Astrocyte (in vitro differentiated cells and primary cell): ENCODE results near the gene ETS1. TPM values are rescaled to one million over a fixed set of nuclear protein-coding genes. Genes with fewer than 3 reads are reported as not detected.

ENCODE experiments used
- DNase-seq: peaks from one replicate; pipeline ENCODE4 v3.0.0-alpha.2; 2010; ENCODE audit warnings: low read depth
- FAIRE-seq: peaks from 2 replicates; lab custom pipeline; 2011; peaks lifted over from hg19 to GRCh38; lab: Jason Lieb, UNC
- H2AFZ ChIP-seq: 2 replicates; pipeline ENCODE4 v1.6.0; 2012; ENCODE audit warnings: low read depth, low read length, inconsistent platforms
- H3K27ac ChIP-seq: 2 replicates; pipeline ENCODE4 v1.5.1; 2011; ENCODE audit warnings: low read depth, low read length, inconsistent platforms
- H3K27me3 ChIP-seq: 2 replicates; pipeline ENCODE4 v1.6.0; 2011; ENCODE audit warnings: low read length, inconsistent platforms; ENCODE audit not compliant: insufficient read depth
- H3K36me3 ChIP-seq: 2 replicates; pipeline ENCODE4 v1.5.1; 2011; ENCODE audit warnings: low read length, inconsistent platforms; ENCODE audit not compliant: insufficient read depth
- H3K4me1 ChIP-seq: 2 replicates; pipeline ENCODE4 v1.5.1; 2011; ENCODE audit warnings: low read length, inconsistent platforms; ENCODE audit not compliant: insufficient read depth
- H3K4me2 ChIP-seq: 2 replicates; pipeline ENCODE4 v1.6.0; 2012; ENCODE audit warnings: low read length, inconsistent platforms
- H3K4me3 ChIP-seq: 2 replicates; pipeline ENCODE4 v1.5.1; 2011; ENCODE audit warnings: low read depth, mild to moderate bottlenecking, low read length, inconsistent platforms; ENCODE audit not compliant: insufficient read depth
- H3K79me2 ChIP-seq: 2 replicates; pipeline ENCODE4 v1.6.0; 2012; ENCODE audit warnings: mild to moderate bottlenecking, low read length, inconsistent platforms; ENCODE audit not compliant: insufficient read depth
- H3K9ac ChIP-seq: 2 replicates; pipeline ENCODE4 v1.6.0; 2012; ENCODE audit warnings: mild to moderate bottlenecking, low read length, inconsistent platforms
- H3K9me3 ChIP-seq: 2 replicates; pipeline ENCODE4 v1.5.1; 2012; ENCODE audit warnings: low read depth, mild to moderate bottlenecking, low read length, inconsistent platforms; ENCODE audit not compliant: insufficient read depth
- H4K20me1 ChIP-seq: 2 replicates; pipeline ENCODE4 v1.6.0; 2012; ENCODE audit warnings: low read length, inconsistent platforms; ENCODE audit not compliant: insufficient read depth
- H3K27ac Mint-ChIP-seq: one replicate; pipeline ENCODE4 v1.8.0; 2021; ENCODE audit warnings: mild to moderate bottlenecking, mixed read lengths; ENCODE audit not compliant: unreplicated experiment
- H3K27me3 Mint-ChIP-seq: one replicate; pipeline ENCODE4 v1.8.0; 2021; ENCODE audit warnings: low read depth, mixed read lengths; ENCODE audit not compliant: unreplicated experiment
- H3K36me3 Mint-ChIP-seq: one replicate; pipeline ENCODE4 v1.8.0; 2021; ENCODE audit warnings: low read depth, mixed read lengths; ENCODE audit not compliant: unreplicated experiment
- H3K4me1 Mint-ChIP-seq: one replicate; pipeline ENCODE4 v1.8.0; 2021; ENCODE audit warnings: low read depth, mixed read lengths; ENCODE audit not compliant: unreplicated experiment
- H3K4me3 Mint-ChIP-seq: one replicate; pipeline ENCODE4 v1.8.0; 2021; ENCODE audit warnings: mild to moderate bottlenecking, moderate library complexity, mixed read lengths; ENCODE audit not compliant: unreplicated experiment
- H3K9me3 Mint-ChIP-seq: one replicate; pipeline ENCODE4 v1.8.0; 2021; ENCODE audit warnings: mild to moderate bottlenecking, mixed read lengths; ENCODE audit not compliant: unreplicated experiment
- CTCF ChIP-seq: IDR thresholded peaks from 2 replicates; pipeline ENCODE4 v1.5.1; 2011; ENCODE audit warnings: low read depth, mild to moderate bottlenecking, inconsistent platforms, low read length, moderate library complexity; ENCODE audit not compliant: insufficient read depth
- EZH2 ChIP-seq: IDR thresholded peaks from 2 replicates; pipeline ENCODE4 v1.6.1; 2012; ENCODE audit warnings: mild to moderate bottlenecking, low read length, inconsistent platforms; ENCODE audit not compliant: insufficient read depth
- total RNA-seq: library from RNA; stranded (reverse); gene quantifications from 2 replicates; pipeline ENCODE4 v1.2.1, GENCODE V29; 2021

Gene ETS1
- total RNA-seq, 1 donor from 2014 or later = 107 TPM

- Mint-ChIP-seq H3K36me3 (peaks cover 32% of the 10 kb centered on the region), H3K4me1 (peaks cover 78% of the 10 kb centered on the region), H3K4me3 (peak overlapping the region; percentile 17), H3K27me3 (no peaks in the 10 kb centered on the region), H3K27ac (peak overlapping the region; percentile 99), H3K9me3 (no peaks in the 10 kb centered on the region)
- Histone ChIP-seq H3K27ac (peak overlapping the region; percentile 99), H3K4me3 (no peak overlapping the region), H3K79me2 (peaks cover 87% of the 10 kb centered on the region), H3K9ac (peak overlapping the region; percentile 87), H3K4me1 (peaks cover 66% of the 10 kb centered on the region), H3K27me3 (no peaks in the 10 kb centered on the region), H4K20me1 (peaks cover 9% of the 10 kb centered on the region), H3K36me3 (peaks cover 25% of the 10 kb centered on the region), H2AFZ (no peak overlapping the region), H3K9me3 (no peaks in the 10 kb centered on the region), H3K4me2 (peak overlapping the region; percentile 66)
- DNase-seq = peak; percentile 100
- TF ChIP-seq EZH2 = no peak
- no peak for TF ChIP-seq CTCF
- peak; percentile 100 for FAIRE-seq
These were observed 119.7 kb downstream of the ETS1 start for GRCh38 chr11:128467610-128468041.

- Mint-ChIP-seq H3K9me3 (no peaks in the 10 kb centered on the region), H3K4me1 (peaks cover 73% of the 10 kb centered on the region), H3K4me3 (no peak overlapping the region), H3K27me3 (no peaks in the 10 kb centered on the region), H3K27ac (peak overlapping the region; percentile 99), H3K36me3 (peaks cover 30% of the 10 kb centered on the region)
- peaks cover 7% of the 10 kb centered on the region for H4K20me1 ChIP-seq
- TF ChIP-seq EZH2 (no peak), CTCF (no peak)
- H3K9me3 ChIP-seq = no peaks in the 10 kb centered on the region
- DNase-seq (no peak), FAIRE-seq (no peak)
- peak overlapping the region; percentile 66 for H3K4me2 ChIP-seq
- H3K27ac ChIP-seq = peak overlapping the region; percentile 99
- peaks cover 87% of the 10 kb centered on the region for H3K79me2 ChIP-seq
- peak overlapping the region; percentile 77 for H3K9ac ChIP-seq
- H3K4me3 ChIP-seq = no peak overlapping the region
- H2AFZ ChIP-seq = no peak overlapping the region
- peaks cover 29% of the 10 kb centered on the region for H3K36me3 ChIP-seq
- no peaks in the 10 kb centered on the region for H3K27me3 ChIP-seq
- peaks cover 62% of the 10 kb centered on the region for H3K4me1 ChIP-seq
These were observed 120.3 kb downstream of the ETS1 start for GRCh38 chr11:128467041-128467440.

GRCh38 chr11:128465946-128466705, 121.2 kb downstream of the ETS1 start:
- peaks cover 30% of the 10 kb centered on the region for H3K36me3 ChIP-seq
- H3K36me3 Mint-ChIP-seq = peaks cover 26% of the 10 kb centered on the region
- FAIRE-seq (no peak), DNase-seq (no peak)
- H3K4me2 ChIP-seq = no peak overlapping the region
- no peaks in the 10 kb centered on the region for H3K27me3 ChIP-seq
- peaks cover 64% of the 10 kb centered on the region for H3K4me1 Mint-ChIP-seq
- H2AFZ ChIP-seq = no peak overlapping the region
- peak overlapping the region; percentile 77 for H3K9ac ChIP-seq
- H4K20me1 ChIP-seq = peaks cover 3% of the 10 kb centered on the region
- H3K4me3 ChIP-seq = no peak overlapping the region
- H3K9me3 ChIP-seq = no peaks in the 10 kb centered on the region
- no peaks in the 10 kb centered on the region for H3K9me3 Mint-ChIP-seq
- H3K79me2 ChIP-seq = peaks cover 81% of the 10 kb centered on the region
- no peak overlapping the region for H3K4me3 Mint-ChIP-seq
- H3K4me1 ChIP-seq = peaks cover 55% of the 10 kb centered on the region
- TF ChIP-seq EZH2 = no peak
- no peak for TF ChIP-seq CTCF
- no peaks in the 10 kb centered on the region for H3K27me3 Mint-ChIP-seq
- peak overlapping the region; percentile 99 for H3K27ac Mint-ChIP-seq
- peak overlapping the region; percentile 99 for H3K27ac ChIP-seq
